ENCODE data around the gene DLX6. TPM values are rescaled to one million over a fixed set of nuclear protein-coding genes. Genes with fewer than 3 reads are reported as not detected.
A peak's percentile ranks its signal among the peaks of the same experiment; 100 is the strongest.
"Not testable (repeated sequence)": the region's sequence is repeated elsewhere in the genome, so short reads cannot be mapped to it uniquely, and the experiment has no call there.

Gene DLX6
- total RNA-seq, 2 donors from 2014 or later: not detected

GRCh38 chr7:97020601-97020995 lies 15.2 kb downstream of the DLX6 start:
- Mint-ChIP-seq H3K36me3 (ENCODE audit: low read depth) (peaks cover 23% of the 10 kb centered on the region), H3K4me1 (peaks cover 8% of the 10 kb centered on the region), H3K27me3 (peaks cover 89% of the 10 kb centered on the region), H3K9me3 (no peaks in the 10 kb centered on the region), H3K4me3 (no peak overlapping the region), H3K27ac (no peak overlapping the region)
- ATAC-seq (replicated peaks): no peak

- Mint-ChIP-seq H3K4me3 (no peak overlapping the region), H3K27me3 (peaks cover 89% of the 10 kb centered on the region)
Observed at GRCh38 chr7:97020996-97021746, 15.8 kb downstream of the DLX6 start.

GRCh38 chr7:97021747-97022490 lies 16.6 kb downstream of the DLX6 start:
- H3K4me1 Mint-ChIP-seq: peaks cover 21% of the 10 kb centered on the region
- no peaks in the 10 kb centered on the region for H3K9me3 Mint-ChIP-seq
- no peak overlapping the region for H3K4me3 Mint-ChIP-seq
- H3K27ac Mint-ChIP-seq: no peak overlapping the region
- peaks cover 89% of the 10 kb centered on the region for H3K27me3 Mint-ChIP-seq
- peaks cover 23% of the 10 kb centered on the region for H3K36me3 Mint-ChIP-seq (ENCODE audit: low read depth)
- no peak for ATAC-seq (replicated peaks)

More at GRCh38 chr7:97020996-97021746, 15.8 kb downstream of the DLX6 start:
- ATAC-seq (replicated peaks): no peak
- H3K9me3 Mint-ChIP-seq: no peaks in the 10 kb centered on the region
- H3K4me1 Mint-ChIP-seq: peaks cover 14% of the 10 kb centered on the region
- no peak overlapping the region for H3K27ac Mint-ChIP-seq
- peaks cover 23% of the 10 kb centered on the region for H3K36me3 Mint-ChIP-seq (ENCODE audit: low read depth)

- H3K36me3 Mint-ChIP-seq (ENCODE audit: low read depth): peaks cover 23% of the 10 kb centered on the region
- peaks cover 26% of the 10 kb centered on the region for H3K4me1 Mint-ChIP-seq
- peaks cover 89% of the 10 kb centered on the region for H3K27me3 Mint-ChIP-seq
- no peak for ATAC-seq (replicated peaks)
- H3K27ac Mint-ChIP-seq: no peak overlapping the region
- no peaks in the 10 kb centered on the region for H3K9me3 Mint-ChIP-seq
- no peak overlapping the region for H3K4me3 Mint-ChIP-seq
Observed at GRCh38 chr7:97022491-97023306, 17.3 kb downstream of the DLX6 start.

GRCh38 chr7:97024209-97025129 lies 19.1 kb downstream of the DLX6 start, which contains the start of gene DLX5:
TSS of gene DLX5 (minus strand) at chr7:97024831. CDS start at chr7:97024623, 208 bp downstream.
- peak within 1 kb of the TSS; percentile 74 for H3K4me3 Mint-ChIP-seq
- no peak for ATAC-seq (replicated peaks)

GRCh38 chr7:97025130-97025499 lies 19.8 kb downstream of the DLX6 start:
- peaks cover 28% of the 10 kb centered on the region for H3K4me1 Mint-ChIP-seq
- H3K27ac Mint-ChIP-seq: no peak overlapping the region
- H3K36me3 Mint-ChIP-seq (ENCODE audit: low read depth): peaks cover 16% of the 10 kb centered on the region
- H3K9me3 Mint-ChIP-seq: no peaks in the 10 kb centered on the region
- H3K27me3 Mint-ChIP-seq: peaks cover 76% of the 10 kb centered on the region
- no peak for ATAC-seq (replicated peaks)
- H3K4me3 Mint-ChIP-seq: no peak overlapping the region

More at GRCh38 chr7:97024209-97025129, 19.1 kb downstream of the DLX6 start, which contains the start of gene DLX5:
- Mint-ChIP-seq H3K9me3 (no peaks in the 10 kb centered on the region), H3K27ac (no peak within 1 kb of the TSS), H3K4me1 (peaks cover 28% of the 10 kb centered on the region), H3K27me3 (peaks cover 82% of the 10 kb centered on the region), H3K36me3 (ENCODE audit: low read depth) (peaks cover 16% of the 10 kb centered on the region)

GRCh38 chr7:97025983-97026714 lies 20.8 kb downstream of the DLX6 start:
- H3K36me3 Mint-ChIP-seq (ENCODE audit: low read depth): peaks cover 16% of the 10 kb centered on the region
- peak overlapping the region; percentile 74 for H3K4me3 Mint-ChIP-seq
- ATAC-seq (replicated peaks): no peak
- peaks cover 28% of the 10 kb centered on the region for H3K4me1 Mint-ChIP-seq
- H3K27me3 Mint-ChIP-seq: peaks cover 75% of the 10 kb centered on the region
- H3K27ac Mint-ChIP-seq: no peak overlapping the region
- no peaks in the 10 kb centered on the region for H3K9me3 Mint-ChIP-seq

- Mint-ChIP-seq H3K4me1 (peaks cover 28% of the 10 kb centered on the region), H3K36me3 (ENCODE audit: low read depth) (peaks cover 16% of the 10 kb centered on the region), H3K9me3 (no peaks in the 10 kb centered on the region), H3K27ac (no peak overlapping the region), H3K4me3 (peak overlapping the region; percentile 74), H3K27me3 (peaks cover 75% of the 10 kb centered on the region)
- no peak for ATAC-seq (replicated peaks)
Observed at GRCh38 chr7:97026715-97027426, 21.5 kb downstream of the DLX6 start.

- Mint-ChIP-seq H3K27ac (no peak overlapping the region), H3K9me3 (no peaks in the 10 kb centered on the region), H3K4me1 (peaks cover 28% of the 10 kb centered on the region), H3K36me3 (ENCODE audit: low read depth) (peaks cover 10% of the 10 kb centered on the region), H3K27me3 (peaks cover 71% of the 10 kb centered on the region), H3K4me3 (peak overlapping the region; percentile 74)
- ATAC-seq (replicated peaks): peak; percentile 75
Observed at GRCh38 chr7:97027427-97028234, 22.3 kb downstream of the DLX6 start.

- not testable (repeated sequence) for H3K9me3 Mint-ChIP-seq; H3K36me3 Mint-ChIP-seq (ENCODE audit: low read depth); ATAC-seq (replicated peaks); H3K4me3 Mint-ChIP-seq; H3K4me1 Mint-ChIP-seq; H3K27ac Mint-ChIP-seq
- peaks cover 21% of the 10 kb centered on the region for H3K27me3 Mint-ChIP-seq
Observed at GRCh38 chr7:97034213-97034852, 29.0 kb downstream of the DLX6 start.

GRCh38 chr7:97039374-97040065 lies 34.2 kb downstream of the DLX6 start:
- Mint-ChIP-seq H3K27ac (no peak overlapping the region), H3K4me1 (no peaks in the 10 kb centered on the region), H3K4me3 (no peak overlapping the region), H3K27me3 (peaks cover 37% of the 10 kb centered on the region), H3K9me3 (no peaks in the 10 kb centered on the region), H3K36me3 (ENCODE audit: low read depth) (no peaks in the 10 kb centered on the region)
- ATAC-seq (replicated peaks): no peak

All from activated T-helper 17 cell treated with anti-CD3 and anti-CD28 coated beads, Interleukin-2, amount 50 U/mL, for 72 hours (primary cell).